GM12801 (cell line): Measurements from ENCODE around the gene CYP2F1.

ENCODE experiments used
- CTCF ChIP-seq: IDR thresholded peaks from one replicate; pipeline ENCODE4 v1.5.1; 2011; ENCODE audit warnings: control low read depth; ENCODE audit not compliant: insufficient read length; ENCODE audit errors: extremely low read depth

Gene CYP2F1

GRCh38 chr19:41095703-41096102, 18.5 kb upstream of the CYP2F1 start:
- no peak for TF ChIP-seq CTCF

- no peak for TF ChIP-seq CTCF
Observed at GRCh38 chr19:41096353-41096752, 17.9 kb upstream of the CYP2F1 start.

- TF ChIP-seq CTCF: no peak
Observed at GRCh38 chr19:41097302-41097701, 16.9 kb upstream of the CYP2F1 start.

GRCh38 chr19:41098762-41099161, 15.5 kb upstream of the CYP2F1 start:
- TF ChIP-seq CTCF: no peak

- no peak for TF ChIP-seq CTCF
Observed at GRCh38 chr19:41106177-41106576, 8.1 kb upstream of the CYP2F1 start.

- TF ChIP-seq CTCF: no peak
Observed at GRCh38 chr19:41111296-41111695, 2.9 kb upstream of the CYP2F1 start.

- no peak for TF ChIP-seq CTCF
Observed at GRCh38 chr19:41111750-41112295, 2.4 kb upstream of the CYP2F1 start.
